Erythroblast (primary cell): ENCODE data around the gene DDX11.
"Not testable (repeated sequence)": the region's sequence is repeated elsewhere in the genome, so short reads cannot be mapped to it uniquely, and the experiment has no call there.

ENCODE experiments used
- DNase-seq, 2 experiments: peaks; one replicate each; lab custom pipeline; 2025; lab: John Stamatoyannopoulos, UW

Gene DDX11

DNA sequence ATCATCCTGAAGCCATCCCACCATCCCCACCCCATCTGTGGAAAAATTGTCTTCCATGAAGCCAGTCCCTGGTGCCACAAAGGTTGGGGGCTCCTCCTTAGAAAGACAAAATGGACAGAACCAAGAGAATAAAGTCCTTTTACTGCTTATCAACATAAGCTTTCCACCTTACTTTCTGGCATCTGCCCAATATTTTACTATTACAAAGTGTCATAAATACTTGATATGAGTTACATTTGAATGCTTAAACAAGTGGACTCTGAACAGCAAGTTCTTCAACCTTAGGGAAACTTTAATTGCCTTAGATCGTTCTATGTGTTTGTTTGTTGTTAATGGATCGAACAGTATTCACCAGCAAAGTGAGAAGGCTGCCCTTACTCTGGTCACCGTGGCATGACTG, 73.8 kb downstream of the DDX11 start:
- not testable (repeated sequence) for DNase-seq

GRCh38 chr12:31150766-31151165, 77.1 kb downstream of the DDX11 start:
- not testable (repeated sequence) for DNase-seq
